H1 (cell line): Measurements from ENCODE around the gene USH1G. TPM values are rescaled to one million over a fixed set of nuclear protein-coding genes. Genes with fewer than 3 reads are reported as not detected.

Experiments used
- ATF2 ChIP-seq: IDR thresholded peaks from 2 replicates; pipeline ENCODE4 v1.6.1; 2012; ENCODE audit warnings: low read length, inconsistent platforms
- ATF3 ChIP-seq: IDR thresholded peaks from 2 replicates; pipeline ENCODE4 v1.6.1; 2011; ENCODE audit warnings: low read depth, mild to moderate bottlenecking, low read length; ENCODE audit not compliant: insufficient read depth
- CREB1 ChIP-seq: IDR thresholded peaks from 2 replicates; pipeline ENCODE4 v1.6.1; 2012; ENCODE audit warnings: inconsistent platforms
- EZH2 ChIP-seq: fragments of 200-600 bp; sonication (generic); IDR thresholded peaks from 2 replicates; pipeline ENCODE4 v1.7.1; 2012; ENCODE audit warnings: low read depth, mild to moderate bottlenecking, moderate library complexity, low read length, inconsistent platforms; ENCODE audit not compliant: severe bottlenecking
- HDAC2 ChIP-seq, 2 experiments: fragments of 300-600 bp in 1 of 2; sonication (generic) in 1 of 2; IDR thresholded peaks; 2 replicates each; pipeline ENCODE4 v1.6.1; 2011 to 2012; ENCODE audit warnings: low read depth in 2 of 2, low read length in 2 of 2, mild to moderate bottlenecking in 2 of 2, moderate library complexity in 2 of 2, borderline replicate concordance in 1 of 2, inconsistent platforms in 1 of 2
- RAD21 ChIP-seq, 2 experiments: IDR thresholded peaks in 1 of 2; conservative IDR thresholded peaks in 1 of 2; 2 replicates each; pipeline ENCODE4 v1.6.1; 2011; ENCODE audit warnings: low read depth in 2 of 2, low read length in 2 of 2, improper control_type of control experiment in 1 of 2, inconsistent platforms in 1 of 2, mild to moderate bottlenecking in 1 of 2, moderate library complexity in 1 of 2
- polyA plus RNA-seq, 7 experiments: library from polyadenylated mRNA; depleted of rRNA in 3 of 7; stranded (reverse) in 5 of 7; unstranded in 2 of 7; fragments of >200 nt in 5 of 7; fragments of 200-250 nt in 2 of 7; gene quantifications; 1 replicate in 5 of 7; 2 replicates in 1 of 7; 4 replicates in 1 of 7; pipeline versions ENCODE4 v1.2.1 to v1.2.3, GENCODE V29; 2011 to 2013; ENCODE audit warnings: missing spikeins in 2 of 7, mixed read lengths in 2 of 7
- total RNA-seq: library from RNA; stranded (reverse); fragmentation: NEBNext Ultra II Directional; extraction: Animal tissue kit (Norgen Biotek cat#: 25700); gene quantifications from 2 replicates; pipeline ENCODE4 v1.2.1, GENCODE V29; 2021

The USH1G gene
- total and polyA plus RNA-seq, 2 of the 8 experiments (the other 6 are each of a cell fraction or from before 2014, with no cell fraction given) = 1.6 to 4.3 TPM

GRCh38 chr17:74892974-74893911, 29.8 kb downstream of the USH1G start, which contains the start of gene FADS6 (continued):
- TF ChIP-seq ATF2 (no peak), RAD21 (IDR thresholded peaks at IDR 0.05 in 1 of 2, conservative IDR thresholded peaks at IDR 0.05 in 1 of 2; ENCODE audit: low read depth in 2 of 2, low read length in 2 of 2) (no peak), ATF3 (no peak), EZH2 (peak; percentile 79), HDAC2 (IDR thresholded peaks at IDR 0.05; ENCODE audit: borderline replicate concordance in 1 of 2, low read depth in 2 of 2, low read length in 2 of 2) (no peak), CREB1 (no peak)
